ENCODE measurements around the gene PCDHGB4.
"Not testable (repeated sequence)": the region's sequence is repeated elsewhere in the genome, so short reads cannot be mapped to it uniquely, and the experiment has no call there.

PCDHGB4 gene

DNA sequence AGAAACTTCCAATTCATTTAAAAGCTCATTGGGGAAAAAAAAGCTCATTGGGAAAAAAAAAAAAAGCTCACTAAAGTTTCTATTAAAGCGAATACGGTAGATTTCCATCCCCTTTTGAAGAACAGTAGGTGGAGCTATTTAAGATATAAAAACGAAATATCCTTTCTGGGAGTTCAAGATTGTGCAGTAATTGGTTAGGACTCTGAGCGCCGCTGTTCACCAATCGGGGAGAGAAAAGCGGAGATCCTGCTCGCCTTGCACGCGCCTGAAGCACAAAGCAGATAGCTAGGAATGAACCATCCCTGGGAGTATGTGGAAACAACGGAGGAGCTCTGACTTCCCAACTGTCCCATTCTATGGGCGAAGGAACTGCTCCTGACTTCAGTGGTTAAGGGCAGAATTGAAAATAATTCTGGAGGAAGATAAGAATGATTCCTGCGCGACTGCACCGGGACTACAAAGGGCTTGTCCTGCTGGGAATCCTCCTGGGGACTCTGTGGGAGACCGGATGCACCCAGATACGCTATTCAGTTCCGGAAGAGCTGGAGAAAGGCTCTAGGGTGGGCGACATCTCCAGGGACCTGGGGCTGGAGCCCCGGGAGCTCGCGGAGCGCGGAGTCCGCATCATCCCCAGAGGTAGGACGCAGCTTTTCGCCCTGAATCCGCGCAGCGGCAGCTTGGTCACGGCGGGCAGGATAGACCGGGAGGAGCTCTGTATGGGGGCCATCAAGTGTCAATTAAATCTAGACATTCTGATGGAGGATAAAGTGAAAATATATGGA is 43.0 kb downstream of the PCDHGB4 start, which contains the start of gene PCDHGA12:
PCDHGA12 (plus strand) TSS at position 176 of the 782 bp plus-strand sequence; CDS start at position 429, 253 bp downstream.
- DNase-seq (ENCODE audit: low read depth), result no peak

DNA sequence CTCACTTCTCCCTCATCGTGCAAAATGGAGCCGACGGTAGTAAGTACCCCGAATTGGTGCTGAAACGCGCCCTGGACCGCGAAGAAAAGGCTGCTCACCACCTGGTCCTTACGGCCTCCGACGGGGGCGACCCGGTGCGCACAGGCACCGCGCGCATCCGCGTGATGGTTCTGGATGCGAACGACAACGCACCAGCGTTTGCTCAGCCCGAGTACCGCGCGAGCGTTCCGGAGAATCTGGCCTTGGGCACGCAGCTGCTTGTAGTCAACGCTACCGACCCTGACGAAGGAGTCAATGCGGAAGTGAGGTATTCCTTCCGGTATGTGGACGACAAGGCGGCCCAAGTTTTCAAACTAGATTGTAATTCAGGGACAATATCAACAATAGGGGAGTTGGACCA is 43.8 kb downstream of the PCDHGB4 start:
- DNase-seq (ENCODE audit: low read depth), result no peak

DNA sequence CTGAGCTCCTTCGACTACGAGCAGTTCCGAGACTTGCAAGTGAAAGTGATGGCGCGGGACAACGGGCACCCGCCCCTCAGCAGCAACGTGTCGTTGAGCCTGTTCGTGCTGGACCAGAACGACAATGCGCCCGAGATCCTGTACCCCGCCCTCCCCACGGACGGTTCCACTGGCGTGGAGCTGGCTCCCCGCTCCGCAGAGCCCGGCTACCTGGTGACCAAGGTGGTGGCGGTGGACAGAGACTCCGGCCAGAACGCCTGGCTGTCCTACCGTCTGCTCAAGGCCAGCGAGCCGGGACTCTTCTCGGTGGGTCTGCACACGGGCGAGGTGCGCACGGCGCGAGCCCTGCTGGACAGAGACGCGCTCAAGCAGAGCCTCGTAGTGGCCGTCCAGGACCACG is 44.8 kb downstream of the PCDHGB4 start:
- not testable (repeated sequence) for DNase-seq (ENCODE audit: low read depth)

DNA sequence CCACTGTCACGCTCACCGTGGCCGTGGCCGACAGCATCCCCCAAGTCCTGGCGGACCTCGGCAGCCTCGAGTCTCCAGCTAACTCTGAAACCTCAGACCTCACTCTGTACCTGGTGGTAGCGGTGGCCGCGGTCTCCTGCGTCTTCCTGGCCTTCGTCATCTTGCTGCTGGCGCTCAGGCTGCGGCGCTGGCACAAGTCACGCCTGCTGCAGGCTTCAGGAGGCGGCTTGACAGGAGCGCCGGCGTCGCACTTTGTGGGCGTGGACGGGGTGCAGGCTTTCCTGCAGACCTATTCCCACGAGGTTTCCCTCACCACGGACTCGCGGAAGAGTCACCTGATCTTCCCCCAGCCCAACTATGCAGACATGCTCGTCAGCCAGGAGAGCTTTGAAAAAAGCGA is 45.2 kb downstream of the PCDHGB4 start:
- not testable (repeated sequence) for DNase-seq (ENCODE audit: low read depth)

DNA sequence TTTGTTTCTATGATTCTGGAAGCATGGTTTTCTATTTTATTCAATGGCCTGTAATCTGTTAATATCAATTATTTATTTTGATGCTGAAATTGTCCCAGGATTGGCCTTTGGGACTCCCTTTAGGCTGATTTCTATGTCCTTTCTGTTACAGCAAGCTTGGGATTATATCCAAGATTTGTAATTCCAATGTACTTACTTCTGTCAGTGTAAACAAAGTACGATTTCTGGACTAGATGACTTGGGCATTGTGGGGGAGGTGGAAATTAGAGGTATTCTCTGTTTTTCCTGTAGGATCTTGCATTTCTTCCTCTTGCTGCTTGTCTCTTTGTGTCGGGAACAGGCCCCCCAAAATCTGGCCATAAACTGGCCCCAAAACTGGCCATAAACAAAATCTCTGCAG is 46.5 kb downstream of the PCDHGB4 start:
- DNase-seq (ENCODE audit: low read depth), result no peak

DNA sequence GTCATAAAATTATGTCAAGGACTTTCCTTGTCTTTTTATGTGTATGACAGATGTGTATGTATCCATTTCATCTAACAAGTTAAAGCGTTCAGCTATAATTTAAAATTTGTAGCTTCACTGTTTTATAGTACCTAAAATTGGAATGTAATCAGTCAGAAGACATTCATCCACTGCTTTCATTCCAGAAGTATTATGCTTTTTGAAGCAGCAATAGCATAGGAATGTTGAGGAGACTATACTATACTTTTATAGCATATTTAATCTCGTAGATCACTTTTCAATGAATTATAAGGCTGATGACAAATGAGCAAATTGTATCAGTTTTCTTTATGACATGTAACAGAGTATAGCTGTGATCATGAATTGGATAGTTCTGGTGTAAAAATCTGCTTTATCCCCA is 49.7 kb downstream of the PCDHGB4 start:
- no peak for DNase-seq (ENCODE audit: low read depth)

DNA sequence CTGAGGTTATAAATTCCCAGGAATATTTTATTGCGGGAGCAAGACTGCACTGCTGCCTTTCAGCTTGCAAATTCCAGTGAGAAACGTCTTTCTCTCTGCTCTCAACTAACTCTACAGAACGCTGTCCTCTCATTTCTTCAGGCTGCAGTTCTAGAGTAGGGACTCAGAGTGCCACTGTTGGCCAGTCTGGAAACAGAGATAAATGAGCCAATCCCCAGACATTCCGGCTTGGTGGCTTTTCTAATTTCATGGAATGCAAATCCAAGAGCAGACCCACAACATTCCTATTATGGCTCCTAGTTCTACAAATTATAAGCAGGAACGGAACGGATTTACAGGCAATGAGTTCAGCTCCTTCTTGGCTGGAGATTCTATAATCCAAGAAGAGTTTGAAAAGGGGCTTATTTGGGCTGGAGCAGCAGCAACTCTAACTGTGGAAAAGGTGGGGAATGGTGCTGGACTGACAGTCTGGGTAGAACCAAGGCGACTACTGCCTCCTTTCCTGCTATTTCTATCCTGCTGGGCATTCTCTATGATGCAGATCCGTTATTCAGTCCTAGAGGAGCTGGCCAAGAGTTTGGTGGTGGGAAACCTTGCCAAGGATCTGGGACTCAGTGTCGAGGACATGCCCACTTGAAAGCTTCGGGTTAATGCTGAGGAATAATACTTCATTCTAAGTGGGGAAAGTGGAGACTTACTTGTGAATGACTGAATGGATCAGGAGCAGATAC is 52.1 kb downstream of the PCDHGB4 start:
- no peak for DNase-seq (ENCODE audit: low read depth)

Measured in HS-5 (cell line).